ENCODE data around the gene OTUB2.
A peak's percentile ranks its signal among the peaks of the same experiment; 100 is the strongest.
"Not testable (repeated sequence)": the region's sequence is repeated elsewhere in the genome, so short reads cannot be mapped to it uniquely, and the experiment has no call there.

The OTUB2 gene

DNA sequence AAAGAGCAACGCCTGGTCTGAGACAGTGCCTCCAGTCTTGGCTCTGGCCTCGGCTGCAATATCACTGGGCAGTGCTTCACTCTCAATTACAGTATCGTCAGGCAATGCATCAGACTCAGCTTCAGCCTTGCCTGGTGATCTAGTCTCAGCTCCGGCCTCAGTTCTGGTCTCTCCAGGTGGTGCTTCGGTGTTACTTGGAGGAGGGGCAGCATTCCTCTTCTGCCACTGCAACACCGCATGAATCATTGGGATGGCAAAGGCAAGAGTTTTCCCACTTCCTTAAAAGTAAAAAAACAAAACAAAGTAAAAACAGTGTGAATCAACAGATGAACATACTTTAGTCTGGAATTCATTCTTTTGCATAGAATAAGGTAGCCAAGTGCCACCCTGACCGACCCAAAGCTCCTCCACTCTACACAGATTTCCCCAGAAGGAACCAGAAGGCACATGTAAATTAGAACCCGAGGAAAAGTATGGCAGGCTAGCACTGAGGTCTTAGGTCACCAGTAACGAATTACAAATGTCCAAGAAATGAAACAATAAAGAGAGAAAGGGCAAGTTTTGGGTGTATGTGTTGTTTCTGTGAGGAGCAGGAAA, 36.3 kb downstream of the OTUB2 start:
- no peak for DNase-seq

DNA sequence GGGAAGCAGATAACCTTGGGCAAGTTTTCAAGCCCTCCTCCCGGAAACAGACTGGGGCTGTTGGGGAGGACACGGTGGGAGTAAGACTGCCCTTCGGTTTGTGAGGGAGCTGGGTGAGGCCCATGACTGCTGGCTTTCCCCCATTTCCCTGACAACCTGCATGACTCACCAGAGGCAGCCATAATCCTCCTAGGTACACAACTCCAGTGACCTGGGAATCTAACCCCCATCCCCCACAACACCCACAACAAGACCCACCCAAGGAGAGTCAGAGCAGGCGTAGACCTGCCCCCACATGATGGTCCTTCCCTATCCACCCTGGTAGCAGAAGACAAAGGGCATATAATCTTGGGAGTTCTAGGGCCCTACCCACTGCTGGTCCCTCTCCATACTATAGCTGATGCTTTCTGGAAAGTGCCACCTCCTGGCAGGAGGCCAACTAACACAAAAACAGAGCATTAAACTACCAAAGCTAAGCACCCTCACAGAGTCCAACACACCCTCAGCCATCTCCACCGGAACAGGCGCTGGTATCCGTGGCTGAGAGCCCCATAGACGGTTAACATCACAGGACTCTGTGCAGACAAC, 40.0 kb downstream of the OTUB2 start:
- no peak for DNase-seq

DNA sequence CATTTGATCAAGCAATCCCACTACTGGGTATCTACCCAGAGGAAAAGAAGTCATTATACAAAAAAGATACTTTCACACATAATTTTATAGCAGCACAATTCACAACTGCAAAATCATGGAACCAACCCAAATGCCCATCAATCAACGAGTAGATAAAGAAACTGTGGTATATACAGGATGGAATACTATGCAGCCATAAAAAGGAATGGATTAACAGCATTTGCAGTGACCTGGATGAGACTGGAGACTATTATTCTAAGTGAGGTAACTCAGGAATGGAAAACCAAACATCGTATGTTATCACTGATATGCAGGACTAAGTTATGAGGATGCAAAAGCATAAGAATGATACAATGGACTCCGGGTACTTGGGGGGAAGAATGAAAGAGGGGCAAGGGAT, 45.9 kb downstream of the OTUB2 start:
- not testable (repeated sequence) for DNase-seq

DNA sequence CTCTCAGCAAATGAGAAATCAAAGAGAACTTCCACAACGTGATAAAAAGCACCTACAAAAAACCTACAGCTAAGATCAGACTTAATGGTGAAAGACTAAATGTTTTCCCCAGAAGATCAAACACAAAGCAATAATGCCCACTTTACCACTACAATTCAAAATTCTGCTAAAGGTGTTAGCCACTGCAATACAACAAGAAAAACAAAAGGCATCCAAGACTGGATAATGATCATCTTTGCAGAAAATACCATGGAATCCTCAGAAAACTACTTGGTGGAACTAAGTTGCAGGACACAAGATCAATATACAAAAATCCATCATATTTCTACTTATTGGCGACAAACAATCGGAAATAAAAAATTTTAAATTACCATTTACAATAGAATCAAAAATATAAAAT, 48.4 kb downstream of the OTUB2 start:
- DNase-seq, result no peak

DNA sequence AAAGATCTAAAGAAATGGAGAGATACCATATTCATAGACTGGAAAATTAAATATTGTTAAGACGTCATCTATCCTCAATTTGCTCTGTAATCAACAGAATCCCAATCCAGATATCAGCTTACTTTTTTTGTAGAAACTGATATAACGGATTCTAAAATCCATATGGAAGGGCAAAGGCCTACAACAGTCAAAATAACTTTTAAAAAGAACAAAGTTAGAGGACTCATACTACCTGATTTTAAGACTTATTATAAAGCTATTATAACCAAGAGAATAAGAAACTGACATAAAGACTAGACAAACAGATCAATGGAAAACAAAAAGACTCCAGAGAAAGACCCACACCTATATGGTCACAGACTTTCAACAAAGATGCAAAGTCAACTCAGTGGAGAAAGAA, 48.9 kb downstream of the OTUB2 start:
- no peak for DNase-seq

DNA sequence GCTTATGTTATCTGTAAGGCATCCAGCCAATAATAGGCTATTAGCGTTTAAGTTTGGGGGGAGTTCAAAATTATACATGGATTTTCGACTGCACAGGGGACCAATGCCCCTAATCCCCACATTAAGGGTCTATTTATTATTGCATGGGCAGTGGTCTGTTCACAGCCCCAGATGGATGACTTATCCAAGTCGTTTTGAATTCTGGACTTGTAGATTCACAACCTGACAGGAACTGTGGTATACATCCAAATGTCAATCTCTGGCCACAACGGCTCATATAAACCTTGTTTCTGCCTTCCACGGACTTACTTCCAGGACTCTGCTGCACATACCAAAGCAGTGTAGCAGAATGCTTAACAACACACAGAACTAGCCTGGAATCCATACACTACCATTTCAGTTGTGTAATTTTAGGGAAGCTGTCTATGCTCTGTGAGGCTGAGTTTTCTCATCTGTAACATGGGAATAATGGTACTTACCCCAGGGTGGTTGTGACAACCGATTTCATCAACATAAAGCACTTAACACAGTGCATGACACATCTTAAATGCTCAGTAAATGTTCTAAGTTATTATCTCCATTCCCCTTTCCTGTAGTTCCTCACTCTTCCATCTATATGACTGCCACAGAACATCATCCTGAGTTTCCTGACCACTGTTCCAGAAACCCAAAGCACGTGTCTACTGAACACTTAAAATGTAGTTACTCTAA, 51.1 kb downstream of the OTUB2 start:
- no peak for DNase-seq

DNA sequence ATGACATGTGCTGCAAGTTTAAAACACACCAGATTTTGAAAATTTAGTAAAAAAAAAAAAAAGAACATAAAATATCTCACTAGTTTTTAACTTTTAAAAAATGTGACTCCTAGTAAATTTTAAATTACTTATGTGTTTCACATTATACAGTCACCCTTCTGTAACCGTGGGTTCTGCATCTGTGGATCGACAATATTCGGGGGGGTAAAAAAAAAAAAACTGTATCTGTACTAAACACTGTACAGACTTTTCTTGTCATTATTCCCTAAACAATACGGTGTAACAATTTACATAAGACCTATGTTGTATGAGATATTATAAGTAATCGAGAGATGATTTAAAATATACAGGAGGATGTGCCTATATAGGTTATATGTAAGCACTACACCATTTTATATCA, 51.7 kb downstream of the OTUB2 start:
- DNase-seq, result no peak

DNA sequence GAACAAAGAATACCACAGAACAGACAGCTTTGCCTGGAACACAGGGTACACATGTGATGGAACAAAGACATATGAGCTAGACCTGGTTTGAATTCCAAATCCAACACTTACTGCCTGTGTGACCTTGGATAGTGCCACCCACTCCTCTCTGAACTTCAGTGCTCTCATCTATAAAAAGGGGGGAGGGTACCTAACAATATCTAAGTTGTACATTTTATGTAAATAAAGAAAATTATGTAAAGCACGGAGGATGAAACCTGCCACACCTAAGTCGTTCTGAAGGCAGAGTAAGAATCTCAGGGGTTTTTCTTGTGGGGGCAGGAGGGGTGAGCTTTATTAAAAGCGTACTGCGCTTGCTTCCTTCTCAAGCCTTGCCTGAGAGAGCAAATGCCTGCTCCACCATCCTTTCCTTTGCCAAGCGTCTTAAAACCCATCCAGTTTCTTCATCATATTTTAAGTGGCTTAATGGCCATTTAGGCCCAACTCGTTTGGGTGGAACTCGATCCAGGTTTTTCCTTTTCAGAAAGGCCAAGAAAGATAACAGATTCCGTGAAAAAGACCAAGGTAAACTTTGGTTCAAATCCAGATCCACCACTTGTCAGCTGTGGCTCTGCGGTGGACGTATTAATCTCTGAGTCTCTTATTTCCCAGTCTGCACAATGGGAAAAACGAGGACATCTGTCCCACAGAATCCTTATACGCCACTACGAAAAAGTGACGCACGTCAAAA, 53.9 kb downstream of the OTUB2 start:
- no peak for DNase-seq

DNA sequence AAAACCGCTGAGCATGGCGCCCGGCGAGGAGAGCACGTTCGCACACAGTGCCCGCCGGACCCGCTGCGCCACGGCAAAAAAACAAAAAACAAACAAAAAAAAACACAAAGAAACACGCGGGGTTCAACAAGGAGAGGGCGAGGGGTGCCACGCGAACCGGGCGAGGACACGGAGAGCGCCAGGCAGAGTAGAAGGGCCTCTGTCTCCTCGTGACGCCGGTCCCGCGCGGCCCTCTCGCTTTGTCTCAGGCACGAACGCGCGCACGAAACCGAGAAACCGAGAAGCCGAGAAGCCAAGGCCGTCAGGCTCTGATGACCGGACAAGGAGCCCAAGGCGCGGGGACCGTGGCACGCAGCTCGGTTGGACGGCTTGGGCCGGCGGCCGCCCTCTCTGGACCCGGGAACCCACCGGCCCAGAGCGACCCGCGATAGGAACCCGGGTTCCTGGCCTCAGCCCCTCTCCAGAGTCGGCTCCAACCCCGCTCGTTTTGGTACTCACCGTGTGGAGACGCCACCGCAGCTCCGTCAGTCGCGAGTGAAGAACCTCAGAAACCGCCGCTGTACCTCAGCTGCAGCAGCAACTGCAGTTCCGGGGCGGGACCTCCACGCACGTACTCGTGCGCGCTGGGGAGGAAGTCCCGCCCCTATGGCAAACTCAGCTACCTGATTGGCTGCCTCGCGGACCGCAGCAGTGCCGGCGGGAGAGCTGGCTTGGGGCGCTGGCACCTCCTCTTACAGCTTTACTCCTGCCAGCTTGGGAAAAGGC, 54.7 kb downstream of the OTUB2 start, which contains the start of the genes DDX24 and IFI27L1:
DDX24 (minus strand) TSS at position 582 of the 765 bp plus-strand sequence. CDS start 1,460 bp downstream, outside the sequence.
IFI27L1 (plus strand) TSS at position 690 of the 765 bp plus-strand sequence. CDS start 15,628 bp downstream, outside the sequence.
- DNase-seq, result peak; percentile 96

DNA sequence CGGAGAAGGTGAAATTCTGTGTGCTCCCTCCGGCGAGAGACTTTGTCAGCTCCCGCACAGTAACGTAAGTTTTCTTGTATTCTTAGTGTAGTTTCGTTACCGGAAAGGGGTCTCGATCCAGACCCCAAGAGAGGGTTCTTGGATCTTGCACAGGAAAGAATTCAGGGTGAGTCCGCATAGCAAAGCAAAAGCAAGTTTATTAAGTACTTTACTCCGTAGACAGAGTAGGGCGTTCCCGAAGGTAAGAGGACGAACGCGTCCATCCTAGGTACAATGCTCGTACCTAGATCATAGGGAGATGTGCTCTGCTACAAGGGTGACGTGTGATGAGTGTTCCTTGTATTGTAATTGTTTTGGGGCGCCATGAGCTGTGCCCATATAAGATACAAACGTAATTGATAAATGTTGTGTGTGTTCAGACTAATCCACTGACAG, 55.3 kb downstream of the OTUB2 start:
- DNase-seq, result no peak

DNA sequence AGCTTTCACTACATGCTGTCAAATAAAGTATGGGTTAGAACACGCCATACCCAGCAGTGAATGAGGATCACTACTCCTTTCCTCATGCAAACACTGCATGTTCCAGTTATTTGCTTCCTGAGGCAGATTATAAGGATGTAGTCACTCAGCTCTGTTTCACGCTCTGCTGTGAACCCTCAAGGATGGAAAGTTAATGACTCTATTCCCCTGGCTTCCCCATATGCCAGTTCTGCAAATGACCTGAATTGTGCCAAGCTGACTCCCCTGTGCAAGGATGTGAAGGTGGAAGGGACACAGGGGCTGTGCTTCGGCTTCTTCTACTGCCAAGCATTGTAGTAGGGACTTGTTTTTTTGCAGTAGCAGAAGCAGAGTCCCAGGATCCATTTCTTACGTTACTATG, 61.8 kb downstream of the OTUB2 start:
- DNase-seq, result no peak

DNA sequence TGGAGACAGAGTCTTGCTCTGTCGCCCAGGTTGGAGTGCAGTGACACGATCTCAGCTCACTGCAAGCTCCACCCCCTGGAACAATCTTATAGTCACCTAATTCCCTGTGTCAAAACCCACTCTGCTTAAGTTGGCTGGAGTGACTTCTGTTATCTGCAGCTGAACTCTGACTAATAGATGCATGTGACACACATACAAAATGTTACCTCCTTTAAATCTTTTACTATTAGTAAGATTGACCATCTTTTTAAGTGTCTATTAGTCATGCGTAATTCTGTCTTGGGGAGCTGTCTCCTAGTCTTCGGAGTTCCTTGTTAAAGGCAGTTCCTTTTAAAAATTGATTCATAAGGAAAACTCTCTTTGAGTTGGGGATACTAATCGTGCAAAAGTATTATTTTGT, 62.4 kb downstream of the OTUB2 start:
- DNase-seq, result no peak

DNA sequence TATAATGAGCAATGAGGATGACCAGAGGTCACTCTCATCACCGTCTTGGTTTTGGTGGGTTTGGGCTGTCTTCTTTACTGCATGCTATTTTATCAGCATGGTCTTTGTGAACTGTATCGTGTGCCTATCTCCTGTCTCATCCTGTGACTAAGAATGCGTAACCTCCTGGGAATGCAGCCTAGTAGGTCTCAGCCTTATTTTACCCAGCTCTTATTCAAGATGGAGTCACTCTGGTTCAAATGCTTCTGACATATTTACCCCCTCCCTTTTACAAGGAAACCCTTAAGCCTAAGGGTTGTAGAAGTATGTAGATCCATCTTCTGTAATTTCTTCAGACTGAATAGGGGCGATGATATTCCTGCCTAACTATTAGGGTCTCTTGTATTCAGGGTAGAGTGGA, 63.3 kb downstream of the OTUB2 start:
- no peak for DNase-seq

DNA sequence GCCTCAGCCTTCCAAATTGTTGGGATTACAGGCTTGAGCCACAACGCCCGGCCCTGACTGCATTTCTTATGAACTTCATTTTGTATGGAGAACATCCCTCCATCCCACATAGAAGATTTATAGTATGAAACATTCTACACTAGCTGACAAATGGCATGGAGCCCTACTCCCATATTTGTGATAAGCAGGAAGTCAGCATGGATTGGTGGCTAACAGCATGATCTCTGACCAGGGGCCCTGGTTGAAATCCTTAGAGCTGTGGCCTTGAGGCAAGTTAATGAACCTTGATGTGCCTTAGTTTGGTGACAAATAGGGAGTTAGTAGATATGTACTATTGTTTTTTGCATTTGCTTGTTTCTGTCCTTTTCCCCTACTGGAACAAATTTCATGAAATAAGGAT, 67.3 kb downstream of the OTUB2 start:
- no peak for DNase-seq

DNA sequence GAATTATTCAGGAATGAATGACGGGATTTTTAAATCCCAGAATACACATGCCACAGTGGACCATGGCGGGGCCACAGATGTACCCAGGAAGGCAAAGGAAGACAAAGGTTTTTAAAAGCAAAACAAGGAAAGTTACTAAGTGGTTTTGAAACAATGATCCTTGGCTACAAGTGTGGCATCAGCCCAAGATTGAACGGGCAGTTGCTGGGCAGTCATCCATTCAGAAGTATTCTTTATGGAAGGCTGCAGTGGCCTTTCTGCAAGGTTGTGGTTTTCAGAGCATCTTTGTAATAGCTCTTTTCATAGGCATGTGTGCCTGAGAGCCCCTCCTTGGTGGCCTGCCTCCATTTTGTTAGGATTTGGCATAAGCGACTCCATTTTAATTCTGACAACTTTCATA, 71.0 kb downstream of the OTUB2 start:
- DNase-seq, result no peak

All from activated CD8-positive, alpha-beta memory T cell treated with anti-CD3 and anti-CD28 coated beads, Interleukin-2, amount 50 U/mL, for 4 hours (primary cell).